HG03108 (cell line): ENCODE results near the gene CCDC3.

ENCODE experiments used
- ATAC-seq: cut with Tn5 transposase; IDR thresholded peaks from one replicate; pipeline ENCODE4 v1.9.1; 2021; ENCODE audit warnings: moderate library complexity; ENCODE audit not compliant: unreplicated experiment

CCDC3 gene

GRCh38 chr10:12927896-12928295 is 73.6 kb downstream of the CCDC3 start:
- ATAC-seq = no peak

- ATAC-seq = no peak
These were observed 75.7 kb downstream of the CCDC3 start for GRCh38 chr10:12925845-12926244.

GRCh38 chr10:12924911-12925310 is 76.6 kb downstream of the CCDC3 start:
- ATAC-seq = no peak

- ATAC-seq = no peak
These were observed 79.2 kb downstream of the CCDC3 start for GRCh38 chr10:12922117-12922900.

- no peak for ATAC-seq
These were observed 80.3 kb downstream of the CCDC3 start for GRCh38 chr10:12921163-12921562.

- no peak for ATAC-seq
These were observed 81.9 kb downstream of the CCDC3 start for GRCh38 chr10:12919574-12919973.

GRCh38 chr10:12916587-12916986 is 84.9 kb downstream of the CCDC3 start:
- ATAC-seq = no peak

GRCh38 chr10:12915637-12916168 is 85.8 kb downstream of the CCDC3 start:
- no peak for ATAC-seq

- ATAC-seq = no peak
These were observed 87.4 kb downstream of the CCDC3 start for GRCh38 chr10:12914111-12914510.

- ATAC-seq = no peak
These were observed 89.7 kb downstream of the CCDC3 start for GRCh38 chr10:12911795-12912194.

- no peak for ATAC-seq
These were observed 90.7 kb downstream of the CCDC3 start for GRCh38 chr10:12910835-12911234.

- no peak for ATAC-seq
These were observed 91.7 kb downstream of the CCDC3 start for GRCh38 chr10:12909836-12910185.

GRCh38 chr10:12909182-12909835 is 92.2 kb downstream of the CCDC3 start:
- ATAC-seq = no peak

GRCh38 chr10:12908773-12909172 is 92.7 kb downstream of the CCDC3 start:
- no peak for ATAC-seq

GRCh38 chr10:12907656-12908055 is 93.9 kb downstream of the CCDC3 start:
- ATAC-seq = no peak

- no peak for ATAC-seq
These were observed 95.4 kb downstream of the CCDC3 start for GRCh38 chr10:12906051-12906541.

- no peak for ATAC-seq
These were observed 96.4 kb downstream of the CCDC3 start for GRCh38 chr10:12905067-12905466.

GRCh38 chr10:12902851-12903358 is 98.6 kb downstream of the CCDC3 start:
- ATAC-seq = no peak

- no peak for ATAC-seq
These were observed 99.4 kb downstream of the CCDC3 start for GRCh38 chr10:12902135-12902572.

GRCh38 chr10:12899546-12899945 is 102.0 kb downstream of the CCDC3 start:
- no peak for ATAC-seq

- ATAC-seq = no peak
These were observed 103.2 kb downstream of the CCDC3 start for GRCh38 chr10:12898271-12898670.

- no peak for ATAC-seq
These were observed 104.2 kb downstream of the CCDC3 start for GRCh38 chr10:12897278-12897677.
